SU-DHL-6 (cell line): ENCODE data around the gene MRPS35.
"Not testable (repeated sequence)": the region's sequence is repeated elsewhere in the genome, so short reads cannot be mapped to it uniquely, and the experiment has no call there.

Source experiments
- H2AFZ ChIP-seq: fragments of 200-600 bp; sonication (generic); 2 replicates; pipeline ENCODE4 v1.6.1; 2014; ENCODE audit warnings: low read depth, mild to moderate bottlenecking, moderate library complexity, mixed read lengths, antibody characterized with exemption, low read length; ENCODE audit not compliant: severe bottlenecking
- H3F3A ChIP-seq: fragments of 200-600 bp; shearing (Covaris generic); 2 replicates; pipeline ENCODE4 v1.6.0; 2016; ENCODE audit warnings: antibody characterized with exemption, mild to moderate bottlenecking; ENCODE audit not compliant: insufficient read depth
- H3K27ac ChIP-seq: fragments of 200-600 bp; sonication (generic); 2 replicates; pipeline ENCODE4 v1.5.1; 2016; ENCODE audit warnings: low read depth, mild to moderate bottlenecking, low read length, moderate library complexity, mixed read lengths
- H3K27me3 ChIP-seq: fragments of 200-600 bp; sonication (generic), shearing (Covaris generic); 2 replicates; pipeline ENCODE4 v1.6.0; 2014; ENCODE audit warnings: mild to moderate bottlenecking, low read length
- H3K36me3 ChIP-seq: fragments of 200-600 bp; sonication (generic); 2 replicates; pipeline ENCODE4 v1.6.1; 2014; ENCODE audit warnings: mild to moderate bottlenecking, low read length, mixed read lengths
- H3K4me2 ChIP-seq: fragments of 300-600, 200-600 bp; shearing (Covaris generic), sonication (generic); 2 replicates; pipeline ENCODE4 v1.6.0; 2014; ENCODE audit warnings: low read length, low read depth, mild to moderate bottlenecking; ENCODE audit not compliant: poor library complexity, severe bottlenecking
- H3K4me3 ChIP-seq: fragments of 200-600 bp; sonication (generic); 2 replicates; pipeline ENCODE4 v1.5.1; 2014; ENCODE audit warnings: antibody characterized with exemption, low read length, mild to moderate bottlenecking, mixed read lengths; ENCODE audit not compliant: insufficient read depth, poor library complexity, severe bottlenecking
- H3K79me2 ChIP-seq: fragments of 200-600 bp; sonication (generic); 2 replicates; pipeline ENCODE4 v1.6.1; 2014; ENCODE audit warnings: mild to moderate bottlenecking, low read length, moderate library complexity; ENCODE audit not compliant: insufficient read depth
- H3K9ac ChIP-seq: fragments of 200-600 bp; sonication (generic); 2 replicates; pipeline ENCODE4 v1.7.0; 2014; ENCODE audit warnings: mild to moderate bottlenecking, low read length
- H3K9me2 ChIP-seq: fragments of 200-600 bp; sonication (generic); replicated peaks from 2 replicates; pipeline ENCODE4 v1.6.1; 2014; ENCODE audit warnings: low read length; ENCODE audit not compliant: insufficient read depth
- H3K9me3 ChIP-seq: fragments of 200-600 bp; sonication (generic); 2 replicates; pipeline ENCODE4 v1.6.1; 2014; ENCODE audit warnings: low read length, mixed read lengths; ENCODE audit not compliant: insufficient read depth
- H4K20me1 ChIP-seq: fragments of 200-600 bp; sonication (generic); 2 replicates; pipeline ENCODE4 v1.6.1; 2014; ENCODE audit warnings: low read depth, mild to moderate bottlenecking, antibody characterized with exemption, low read length, moderate library complexity, mixed read lengths
- CTCF ChIP-seq: fragments of 200-600 bp; sonication (generic); IDR thresholded peaks from one replicate; pipeline ENCODE4 v1.5.1; 2017; ENCODE audit warnings: antibody characterized with exemption, mild to moderate bottlenecking, low read length, moderate library complexity; ENCODE audit not compliant: insufficient read depth, poor library complexity, severe bottlenecking
- EZH2phosphoT487 ChIP-seq: fragments of 200-600 bp; sonication (generic), shearing (Covaris generic); conservative IDR thresholded peaks from 2 replicates; pipeline ENCODE4 v1.6.1; 2018; ENCODE audit warnings: mild to moderate bottlenecking, antibody characterized with exemption, low read length, moderate library complexity, mixed read lengths

The MRPS35 gene

DNA sequence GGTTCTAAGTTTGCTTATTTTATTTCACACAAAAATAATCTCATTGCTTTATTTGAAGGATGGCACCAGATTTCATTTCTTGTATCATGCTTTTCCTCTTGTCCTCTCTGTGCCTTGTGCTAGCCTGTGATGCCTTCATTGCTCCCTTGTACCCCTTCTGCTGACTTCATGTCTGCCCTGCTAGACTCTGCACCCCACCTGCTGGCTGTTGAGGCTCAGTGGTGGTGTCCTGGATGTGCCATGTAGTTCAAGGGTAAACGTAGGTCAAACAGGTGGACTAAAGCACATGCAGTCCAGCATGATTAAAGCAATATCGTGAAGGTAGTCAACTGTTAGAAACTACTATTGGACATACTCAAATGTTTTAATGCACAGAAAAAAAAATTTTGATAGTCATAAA lies 21.6 kb downstream of the MRPS35 start:
- Histone ChIP-seq H3K79me2 (no peaks in the 10 kb centered on the region), H3K9me3 (no peaks in the 10 kb centered on the region), H3K36me3 (peaks cover 31% of the 10 kb centered on the region), H4K20me1 (no peaks in the 10 kb centered on the region), H3K9ac (no peak overlapping the region), H3K27me3 (no peaks in the 10 kb centered on the region), H3K9me2 (no peaks in the 10 kb centered on the region), H3K27ac (no peak overlapping the region), H3K4me2 (no peak overlapping the region), H2AFZ (no peak overlapping the region), H3F3A (peaks cover 11% of the 10 kb centered on the region; the same call in 1 of the 2 replicates), H3K4me3 (no peak overlapping the region)
- TF ChIP-seq EZH2phosphoT487 (no peak), CTCF (no peak)

DNA sequence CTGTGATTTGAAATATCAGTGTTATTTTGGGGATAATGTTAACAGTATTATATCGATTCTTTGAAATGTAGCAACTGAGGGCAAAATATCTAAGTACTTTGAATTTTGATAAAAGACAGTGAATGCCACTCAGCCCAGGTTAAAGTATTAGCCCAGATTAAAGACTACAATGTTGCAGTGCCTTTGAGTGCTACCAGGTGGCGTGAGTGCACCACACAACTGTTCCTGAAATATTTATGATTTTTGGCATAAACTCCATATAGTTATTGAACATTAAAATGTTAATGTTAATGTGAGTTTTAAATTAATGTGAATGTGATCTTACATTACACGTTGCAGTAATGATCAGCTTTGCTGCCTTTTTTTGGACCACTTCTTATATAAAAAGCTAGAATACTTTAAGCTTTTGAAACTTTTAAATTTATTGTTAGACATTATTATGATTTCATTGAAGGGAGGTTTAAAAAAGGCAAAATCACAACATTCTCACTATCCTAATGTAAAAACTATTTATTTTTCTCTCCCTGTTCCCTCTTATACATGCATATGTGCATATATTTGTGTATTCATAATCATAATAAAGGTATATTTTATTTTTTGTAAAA lies 22.5 kb downstream of the MRPS35 start:
- H3K79me2 ChIP-seq = no peaks in the 10 kb centered on the region
- H3K4me3 ChIP-seq = no peak overlapping the region
- no peaks in the 10 kb centered on the region for H4K20me1 ChIP-seq
- peaks cover 11% of the 10 kb centered on the region; the same call in 1 of the 2 replicates for H3F3A ChIP-seq
- no peak overlapping the region for H3K4me2 ChIP-seq
- H3K9ac ChIP-seq = no peak overlapping the region
- no peaks in the 10 kb centered on the region for H3K9me3 ChIP-seq
- H2AFZ ChIP-seq = no peak overlapping the region
- H3K27ac ChIP-seq = no peak overlapping the region
- no peaks in the 10 kb centered on the region for H3K27me3 ChIP-seq
- no peaks in the 10 kb centered on the region for H3K9me2 ChIP-seq
- H3K36me3 ChIP-seq = peaks cover 36% of the 10 kb centered on the region
- no peak for TF ChIP-seq EZH2phosphoT487
- peak; percentile 74 for TF ChIP-seq CTCF

DNA sequence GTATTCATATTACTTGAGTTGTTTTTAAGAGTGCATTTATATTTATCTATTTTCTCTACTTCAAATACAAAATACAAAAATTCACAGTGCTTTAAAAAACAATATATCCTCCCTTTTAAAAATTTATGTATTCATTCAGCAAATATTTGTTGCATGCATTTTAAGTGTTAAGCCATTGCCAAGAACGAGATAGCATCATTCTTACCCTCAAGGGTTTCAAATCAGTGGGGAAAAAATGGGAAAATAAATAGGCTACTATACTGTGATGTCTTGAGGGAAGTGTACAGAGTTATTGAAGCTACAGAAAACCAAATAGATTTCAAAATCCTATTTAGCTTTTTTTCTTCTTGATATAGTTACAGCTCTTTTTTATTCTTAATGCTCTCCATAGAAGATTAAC lies 23.2 kb downstream of the MRPS35 start:
- H4K20me1 ChIP-seq = no peaks in the 10 kb centered on the region
- H3K4me3 ChIP-seq = no peak overlapping the region
- H3K27ac ChIP-seq = no peak overlapping the region
- peaks cover 11% of the 10 kb centered on the region; the same call in 1 of the 2 replicates for H3F3A ChIP-seq
- no peaks in the 10 kb centered on the region for H3K27me3 ChIP-seq
- H3K9ac ChIP-seq = no peak overlapping the region
- H3K9me2 ChIP-seq = no peaks in the 10 kb centered on the region
- H3K9me3 ChIP-seq = no peaks in the 10 kb centered on the region
- peaks cover 40% of the 10 kb centered on the region for H3K36me3 ChIP-seq
- H2AFZ ChIP-seq = no peak overlapping the region
- H3K79me2 ChIP-seq = no peaks in the 10 kb centered on the region
- no peak overlapping the region for H3K4me2 ChIP-seq
- TF ChIP-seq CTCF (no peak), EZH2phosphoT487 (no peak)

- not testable (repeated sequence) for H3K9ac ChIP-seq
Observed at GRCh38 chr12:27734321-27734720, 23.7 kb downstream of the MRPS35 start.

More at GRCh38 chr12:27734321-27734720, 23.7 kb downstream of the MRPS35 start:
- H3K4me2 ChIP-seq, H3K9me2 ChIP-seq, H3K27me3 ChIP-seq, H3K79me2 ChIP-seq, H3K4me3 ChIP-seq, H2AFZ ChIP-seq, H3K9me3 ChIP-seq, H3K27ac ChIP-seq, H4K20me1 ChIP-seq: not testable (repeated sequence)
- Histone ChIP-seq H3K36me3 (peaks cover 44% of the 10 kb centered on the region), H3F3A (peaks cover 11% of the 10 kb centered on the region; the same call in 1 of the 2 replicates)
